HG03280 (cell line): ENCODE measurements around the gene THSD8.

Source experiments
- ATAC-seq: cut with Tn5 transposase; IDR thresholded peaks from one replicate; pipeline ENCODE4 v1.9.1; 2021; ENCODE audit warnings: mild to moderate bottlenecking, moderate library complexity; ENCODE audit not compliant: unreplicated experiment

Gene THSD8

DNA sequence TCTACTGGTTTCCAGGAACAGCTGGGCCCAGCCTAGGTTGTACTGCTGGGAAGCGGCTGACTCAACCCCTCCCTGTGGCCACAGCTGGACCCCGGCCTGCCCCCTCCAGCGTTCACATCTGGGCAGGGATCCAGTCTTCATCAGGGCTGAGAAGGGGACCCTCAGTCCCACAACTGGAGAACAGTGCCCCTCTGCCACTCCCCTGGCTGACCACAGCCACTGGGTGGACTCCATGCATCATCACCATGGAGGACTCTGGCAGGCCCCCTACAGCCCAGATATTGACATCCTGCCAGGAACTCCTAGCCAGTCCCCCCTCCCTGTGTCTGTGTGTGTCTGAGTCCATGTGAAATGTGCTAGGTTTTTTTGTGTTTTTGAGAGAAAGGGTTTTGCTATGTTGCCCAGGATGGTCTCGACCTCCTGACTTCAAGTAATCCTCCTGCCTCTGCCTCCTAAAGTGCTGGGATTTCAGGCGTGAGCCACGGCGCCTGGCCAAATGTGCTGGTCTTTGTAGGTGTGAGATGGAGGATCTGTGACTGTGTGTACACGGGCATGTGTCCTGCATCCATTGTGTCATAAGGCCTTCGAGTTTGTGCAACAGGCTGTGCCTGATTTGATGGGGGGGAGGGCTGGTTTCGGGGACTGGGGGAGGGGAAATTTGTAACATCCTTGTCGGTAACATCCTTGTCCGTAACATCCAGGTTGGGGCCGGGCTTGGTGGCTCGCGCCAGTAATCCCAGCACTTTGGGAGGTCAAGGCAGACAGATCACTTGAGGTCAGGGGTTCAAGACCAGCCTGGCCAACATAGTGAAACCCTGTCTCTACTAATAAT lies 22.5 kb upstream of the THSD8 start:
- no peak for ATAC-seq

DNA sequence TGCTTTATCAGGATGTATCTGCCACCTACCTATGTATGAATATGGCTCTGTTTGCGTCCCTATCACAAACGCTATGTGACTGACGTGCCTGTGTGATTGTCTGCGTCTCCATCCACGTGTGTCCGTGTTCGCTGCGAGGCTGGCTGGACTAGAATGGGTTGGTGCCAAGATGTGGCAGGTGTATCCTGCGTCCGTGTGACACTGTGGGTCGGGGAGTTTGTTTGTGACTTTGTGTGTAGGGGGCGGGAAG lies 19.8 kb upstream of the THSD8 start:
- ATAC-seq = no peak

DNA sequence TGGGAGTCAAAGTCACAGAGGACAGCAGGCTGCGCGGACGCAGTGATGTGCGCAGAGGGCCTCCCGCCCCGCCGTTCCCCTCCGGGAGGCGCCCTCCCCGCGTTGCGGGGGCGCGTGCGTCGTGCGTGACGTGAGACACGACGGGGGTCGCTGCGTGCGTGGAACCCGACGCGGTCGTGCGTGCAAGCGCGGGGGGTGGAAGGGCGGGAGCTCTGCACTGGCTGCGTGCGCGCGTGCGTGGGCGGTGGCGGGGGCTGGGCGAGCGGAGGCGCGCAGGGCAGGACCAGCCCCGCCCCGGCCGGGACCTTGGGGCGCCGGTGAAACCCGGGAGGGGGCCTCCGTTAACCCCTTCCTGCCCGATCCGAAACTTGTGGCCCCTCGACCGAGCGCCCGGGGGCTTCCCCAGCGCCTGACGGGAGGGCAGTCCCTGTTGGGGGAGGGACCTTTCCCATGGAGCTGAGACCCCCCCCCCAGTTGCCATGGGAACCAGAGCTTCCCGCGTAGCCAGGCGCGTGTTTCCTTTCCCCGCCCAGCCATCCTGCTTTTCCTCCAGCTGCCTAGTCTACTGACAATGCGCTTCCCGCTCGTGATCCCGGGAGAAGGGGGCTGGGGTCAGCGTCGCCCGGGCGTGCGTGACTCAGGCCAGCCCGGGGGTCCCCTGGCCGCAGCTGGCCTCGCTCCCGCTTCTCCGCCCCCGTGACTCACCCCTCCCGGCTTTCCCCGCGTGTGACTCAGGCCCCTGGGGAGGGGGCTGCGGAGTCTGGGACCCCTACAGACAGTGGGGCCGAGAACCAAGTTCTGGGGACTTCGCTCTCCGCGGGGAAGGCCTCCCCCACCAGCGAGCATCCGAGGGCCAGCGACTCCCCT lies 19.2 kb upstream of the THSD8 start:
- ATAC-seq = peak; percentile 46

DNA sequence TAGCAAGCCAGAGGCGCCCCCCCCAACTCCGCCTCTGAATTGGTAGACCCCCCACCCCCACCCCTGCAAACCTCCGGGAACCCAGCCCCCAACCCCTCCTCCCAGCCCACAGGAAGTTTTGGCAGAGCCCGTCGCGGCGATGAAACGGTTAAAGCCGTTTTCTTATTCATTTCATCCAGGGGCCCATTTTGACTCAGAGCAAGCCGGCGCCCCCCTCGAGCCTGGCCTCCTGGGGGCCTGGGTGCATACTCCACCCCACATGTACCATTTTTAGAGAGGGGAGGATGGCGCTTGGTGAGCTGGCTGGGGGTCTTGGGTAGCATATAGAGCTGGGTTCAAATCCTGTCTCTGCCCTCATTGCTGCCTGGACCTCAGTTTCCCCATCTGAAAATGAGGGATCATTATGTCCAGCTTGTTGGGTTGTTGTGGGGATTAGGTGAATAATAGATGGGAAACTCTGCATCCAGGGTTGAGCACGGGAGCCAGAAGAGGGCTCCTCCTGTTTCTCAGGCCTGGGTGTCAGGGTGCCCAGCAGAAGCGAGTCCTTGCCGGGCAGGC lies 18.5 kb upstream of the THSD8 start:
- ATAC-seq = no peak

DNA sequence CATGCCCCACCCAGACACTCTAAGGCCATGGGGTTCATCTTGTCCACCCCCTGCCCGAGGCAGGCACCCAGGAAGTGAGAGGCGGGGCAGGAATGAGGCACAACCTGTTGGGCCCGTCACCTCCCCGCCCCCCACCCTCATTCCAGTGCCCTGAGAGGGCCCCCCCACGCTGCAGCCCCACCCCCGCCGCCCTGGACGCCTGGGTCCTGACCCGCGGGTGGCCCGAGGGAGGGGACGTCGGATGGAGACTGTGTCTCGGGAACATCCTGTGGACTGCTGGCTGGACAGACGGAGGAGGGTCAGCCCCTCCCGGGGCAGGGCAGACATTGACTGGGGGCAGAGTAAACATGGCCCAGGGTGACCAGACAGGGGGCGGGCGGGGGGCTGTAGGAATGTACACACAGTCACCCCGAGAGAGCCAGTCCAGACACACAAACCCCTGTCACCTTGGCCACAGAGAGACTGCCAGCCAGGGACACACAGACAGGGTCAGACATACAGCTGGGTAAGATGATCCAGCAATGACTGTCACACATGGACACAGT lies 17.9 kb upstream of the THSD8 start:
- ATAC-seq = no peak

DNA sequence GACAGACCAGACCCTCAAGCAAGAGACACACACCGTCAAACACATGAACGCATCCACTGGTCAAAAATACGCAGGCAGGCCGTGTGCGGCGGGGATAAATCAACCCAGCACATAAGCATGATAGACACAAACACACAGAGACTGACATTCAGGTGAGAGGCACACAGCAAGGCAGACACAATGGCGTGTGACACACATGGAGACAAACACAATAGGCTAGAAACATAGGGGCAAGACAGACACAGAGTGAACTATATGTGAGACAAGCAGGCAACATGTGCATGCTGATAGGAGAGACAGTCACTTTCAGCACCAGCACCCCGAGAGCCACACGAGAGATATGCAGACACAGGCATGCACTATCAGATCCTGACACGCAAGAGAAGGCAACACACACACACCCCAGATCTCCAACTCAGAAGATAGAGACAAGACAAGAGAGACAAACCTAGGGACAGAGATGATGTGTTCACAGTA lies 17.4 kb upstream of the THSD8 start:
- no peak for ATAC-seq

DNA sequence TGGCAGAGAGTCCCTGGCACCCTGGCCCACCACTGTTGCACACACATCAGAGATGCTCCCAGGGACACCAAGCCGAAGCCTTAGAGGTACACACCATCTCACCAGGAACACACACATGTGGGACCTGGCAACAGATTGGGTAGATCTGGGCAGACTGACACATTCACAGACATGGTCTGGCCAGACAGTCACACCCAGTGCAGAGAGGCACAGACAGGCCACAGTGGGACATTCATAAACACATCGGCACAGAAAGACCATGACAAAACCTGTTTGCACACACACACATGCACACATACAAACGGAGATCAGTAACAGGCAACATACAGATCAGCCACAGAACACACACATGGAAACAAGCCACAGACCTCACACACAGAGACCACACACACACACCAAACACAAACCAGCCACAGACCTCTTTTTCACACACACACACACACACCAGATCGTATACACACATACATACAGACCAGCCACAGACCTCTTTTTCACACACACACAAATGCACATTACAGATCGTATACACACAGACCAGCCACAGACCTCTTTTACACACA lies 16.9 kb upstream of the THSD8 start:
- no peak for ATAC-seq

DNA sequence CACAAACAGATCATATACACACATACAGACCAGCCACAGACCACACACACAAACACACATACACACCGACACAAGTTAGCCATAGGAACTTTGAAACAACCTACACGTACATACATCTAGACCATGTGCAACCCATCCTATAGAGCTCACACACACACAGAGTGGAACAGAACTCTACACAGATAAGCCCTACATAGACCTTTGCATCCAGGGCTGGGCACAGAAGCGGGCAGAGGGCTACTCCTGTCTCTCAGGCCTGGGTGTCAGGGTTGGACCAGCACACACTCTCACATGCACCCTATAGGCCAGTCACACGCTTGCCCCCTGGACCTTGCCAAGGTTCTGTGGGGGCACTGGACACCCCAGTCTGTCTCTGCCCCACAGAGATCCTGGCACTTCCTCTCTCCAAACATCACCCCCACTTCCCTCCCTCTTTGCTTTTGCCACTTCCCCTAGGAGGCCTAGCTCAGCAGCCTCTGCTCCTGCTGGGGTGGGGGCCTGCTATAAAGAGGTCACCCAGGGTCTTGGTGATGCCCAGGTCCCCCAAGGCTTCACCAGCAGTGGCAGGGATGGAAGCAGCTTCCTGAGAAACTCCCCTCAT lies 16.3 kb upstream of the THSD8 start:
- no peak for ATAC-seq

DNA sequence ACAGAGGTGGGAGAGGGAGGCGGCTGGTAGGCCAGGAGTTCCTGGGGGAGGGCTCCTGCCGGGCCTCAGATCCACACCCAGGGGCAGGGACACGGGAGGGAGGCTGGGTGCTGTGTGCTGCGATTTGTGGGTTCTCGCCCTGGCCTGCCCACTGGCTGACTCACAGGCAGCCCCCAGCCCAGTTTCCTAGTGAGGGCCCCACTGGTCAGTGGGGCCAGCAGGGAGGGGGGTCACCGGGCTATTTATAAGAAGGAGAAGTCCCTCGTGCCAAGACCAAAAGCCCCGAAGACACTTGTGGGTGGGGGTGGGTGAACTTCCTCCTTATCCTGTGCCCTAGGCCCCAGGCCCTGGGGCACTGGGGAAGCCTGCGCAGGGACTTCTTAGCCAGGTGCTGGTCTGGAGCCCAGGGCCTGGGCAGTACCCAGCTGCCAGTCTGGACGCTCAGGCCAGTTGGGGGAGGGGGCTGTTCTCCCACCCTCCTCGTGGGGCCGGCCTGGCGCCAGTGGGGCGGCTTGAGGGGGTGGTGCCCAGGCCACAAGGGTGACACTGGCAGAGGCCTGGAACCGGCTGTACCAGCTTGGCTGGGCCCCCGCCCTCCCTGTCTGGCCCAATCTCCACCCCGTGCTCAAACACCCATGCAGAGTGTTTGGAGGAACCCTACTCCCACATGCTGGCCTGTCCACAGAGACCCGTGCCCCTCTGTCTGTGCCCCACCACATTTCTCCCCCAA lies 15.6 kb upstream of the THSD8 start:
- ATAC-seq = no peak

DNA sequence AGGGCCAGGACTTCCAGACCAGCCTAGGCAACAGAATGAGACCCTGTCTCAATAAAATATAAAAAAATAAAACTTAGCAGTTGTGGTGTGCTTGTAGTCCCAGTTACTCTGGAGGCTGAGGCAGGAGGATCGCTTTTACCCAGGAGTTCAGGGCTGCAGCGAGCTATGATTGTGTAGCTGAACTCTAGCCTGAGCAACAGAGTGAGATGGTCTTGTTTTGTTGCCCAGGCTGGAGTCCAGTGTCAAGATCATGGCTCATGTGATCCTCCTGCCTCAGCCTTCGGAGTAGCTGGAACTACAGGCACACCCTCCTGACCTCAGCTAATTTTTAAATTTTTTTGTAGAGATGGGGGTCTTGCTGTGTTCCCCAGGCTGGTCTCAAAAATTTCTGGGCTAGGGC lies 14.9 kb upstream of the THSD8 start:
- no peak for ATAC-seq

DNA sequence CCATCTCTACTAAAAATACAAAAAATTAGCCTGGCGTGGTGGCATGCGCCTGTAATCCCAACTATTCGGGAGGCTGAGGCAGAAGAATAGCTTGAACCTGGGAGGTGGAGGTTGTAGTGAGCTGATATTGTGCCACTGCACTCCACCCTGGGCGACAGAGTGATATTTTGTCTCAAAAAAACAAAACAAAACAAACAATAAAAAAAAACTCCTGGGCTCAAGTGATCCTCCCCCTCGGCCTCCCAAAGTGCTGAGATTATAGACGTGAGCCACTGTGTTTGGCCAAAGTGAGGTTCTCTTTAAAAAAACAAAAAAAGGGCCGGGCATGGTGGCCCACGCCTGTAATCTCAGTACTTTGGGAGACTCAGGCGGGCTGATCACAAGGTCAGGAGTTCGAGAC lies 14.4 kb upstream of the THSD8 start:
- no peak for ATAC-seq

DNA sequence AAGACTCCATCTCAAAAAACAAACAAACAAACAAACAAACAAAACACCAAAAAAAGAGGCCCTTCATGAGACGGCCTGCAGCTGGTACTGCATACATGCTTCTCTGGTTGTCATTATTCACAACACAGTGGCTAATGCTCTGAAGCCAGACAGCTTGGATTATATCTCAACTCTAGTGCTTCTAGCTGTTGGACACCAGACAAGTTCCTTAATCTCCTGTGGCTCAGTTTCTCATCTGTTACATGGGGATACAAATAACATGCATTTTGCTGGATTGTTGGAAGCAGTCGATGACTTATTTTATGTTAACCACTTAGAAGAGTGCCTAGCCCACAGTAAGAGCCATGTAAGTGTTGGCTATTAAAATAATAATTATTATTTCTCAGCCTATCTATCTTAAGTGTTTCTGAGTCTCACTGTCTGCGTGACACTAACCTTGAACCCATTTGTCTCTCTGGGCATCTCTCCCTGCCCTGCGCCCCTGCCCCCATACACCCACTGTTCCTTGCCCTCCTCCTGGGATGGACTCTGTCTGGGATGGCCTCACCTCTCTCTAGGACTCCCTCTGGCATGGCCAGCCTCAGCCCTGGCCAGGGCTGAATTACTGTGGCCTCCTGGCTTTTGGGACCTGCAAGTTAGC lies 13.7 kb upstream of the THSD8 start:
- no peak for ATAC-seq

DNA sequence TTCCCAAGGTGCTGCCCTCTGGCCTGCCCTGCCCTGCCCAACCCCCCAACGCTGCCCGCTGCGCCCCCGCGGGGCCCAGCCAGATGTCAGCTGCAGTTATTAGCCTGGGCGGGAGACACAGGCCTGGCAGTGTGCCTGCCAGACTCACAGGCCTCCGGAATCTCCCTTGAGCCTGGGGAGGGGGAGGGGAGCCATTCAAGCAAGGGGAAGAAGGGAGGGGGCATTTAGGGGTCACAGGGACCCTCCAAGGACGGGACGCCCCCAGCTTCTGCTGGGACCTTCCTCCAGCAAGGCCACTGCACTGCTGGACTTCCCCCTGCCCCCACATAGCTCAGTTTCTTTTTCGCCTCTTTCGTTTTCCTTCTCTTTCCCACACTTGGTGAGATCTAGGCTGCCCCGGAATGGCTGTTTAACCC lies 13.2 kb upstream of the THSD8 start:
- no peak for ATAC-seq

DNA sequence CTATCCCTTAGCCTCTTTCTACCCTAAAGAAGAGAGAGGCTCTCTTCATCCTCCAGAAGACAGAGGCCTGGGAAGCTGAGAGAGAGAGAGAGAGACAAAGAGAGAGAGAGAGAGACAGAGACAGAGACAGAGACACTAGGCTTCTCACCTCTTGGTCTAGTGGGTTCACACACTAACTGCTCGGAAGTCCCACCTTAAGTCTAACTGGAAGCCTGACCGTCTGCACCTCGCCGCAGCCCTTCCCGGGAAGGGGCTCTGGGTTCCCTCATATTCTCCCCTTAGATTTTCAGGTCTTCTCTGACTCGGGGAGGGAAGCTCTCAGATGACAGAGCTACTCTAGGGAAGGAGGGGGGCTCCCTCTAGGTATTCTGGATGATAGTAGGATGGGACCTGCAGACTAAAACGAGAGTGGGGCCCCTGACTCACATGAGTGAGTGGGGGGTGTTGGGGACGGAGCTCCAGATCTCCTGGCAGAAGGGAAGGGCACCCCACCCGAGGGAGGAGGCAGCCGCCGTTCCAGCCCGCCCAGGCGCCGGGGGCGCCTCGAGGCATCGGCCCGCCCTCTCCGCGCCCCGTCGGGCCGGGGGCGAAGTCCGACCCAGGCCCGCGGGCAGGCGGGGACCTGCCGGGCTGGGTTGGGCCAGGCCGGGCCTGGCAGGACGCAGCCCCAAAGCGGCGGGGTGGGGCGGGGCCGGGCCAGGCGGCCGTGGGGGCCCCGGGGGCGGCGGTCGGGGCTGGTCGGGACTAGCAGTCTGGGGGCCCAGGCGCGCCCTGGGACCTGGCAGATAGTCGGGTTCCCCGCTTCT lies 12.6 kb upstream of the THSD8 start:
- no peak for ATAC-seq

DNA sequence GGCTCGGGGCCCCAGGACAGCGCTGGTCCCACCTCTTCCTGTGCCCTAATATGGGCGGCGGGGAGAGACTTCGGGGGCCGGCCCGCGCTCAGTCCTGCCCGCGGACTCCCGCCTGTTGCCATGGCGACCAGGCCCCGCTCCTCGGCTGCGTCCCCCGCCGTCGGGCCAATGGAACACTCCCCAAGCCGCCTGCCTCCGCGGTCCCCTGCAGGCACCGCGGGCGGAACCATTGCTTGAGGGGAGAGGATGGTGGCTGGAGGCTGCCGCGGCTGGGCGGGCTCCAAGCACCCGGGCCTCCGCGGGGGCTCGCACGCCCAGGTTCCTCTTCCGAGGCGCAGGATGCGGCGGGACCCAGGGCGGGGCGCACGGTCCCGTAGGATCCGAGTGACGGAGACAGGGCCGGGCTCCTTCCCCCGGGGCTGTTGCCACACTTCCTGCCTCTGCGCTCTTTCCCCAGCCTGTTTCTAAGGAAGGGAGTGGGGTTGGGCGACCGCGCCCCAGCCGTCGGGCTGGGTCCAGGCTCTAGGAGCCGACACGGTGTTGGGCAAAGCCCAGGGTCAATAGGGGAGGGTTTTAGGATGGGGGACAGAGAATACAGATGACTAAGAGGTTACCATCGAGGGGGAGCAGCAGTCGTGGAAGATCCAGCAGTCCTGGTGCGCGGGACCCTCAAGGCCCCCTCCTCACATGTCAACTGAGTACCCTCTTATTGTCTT lies 11.8 kb upstream of the THSD8 start:
- peak; percentile 42 for ATAC-seq

DNA sequence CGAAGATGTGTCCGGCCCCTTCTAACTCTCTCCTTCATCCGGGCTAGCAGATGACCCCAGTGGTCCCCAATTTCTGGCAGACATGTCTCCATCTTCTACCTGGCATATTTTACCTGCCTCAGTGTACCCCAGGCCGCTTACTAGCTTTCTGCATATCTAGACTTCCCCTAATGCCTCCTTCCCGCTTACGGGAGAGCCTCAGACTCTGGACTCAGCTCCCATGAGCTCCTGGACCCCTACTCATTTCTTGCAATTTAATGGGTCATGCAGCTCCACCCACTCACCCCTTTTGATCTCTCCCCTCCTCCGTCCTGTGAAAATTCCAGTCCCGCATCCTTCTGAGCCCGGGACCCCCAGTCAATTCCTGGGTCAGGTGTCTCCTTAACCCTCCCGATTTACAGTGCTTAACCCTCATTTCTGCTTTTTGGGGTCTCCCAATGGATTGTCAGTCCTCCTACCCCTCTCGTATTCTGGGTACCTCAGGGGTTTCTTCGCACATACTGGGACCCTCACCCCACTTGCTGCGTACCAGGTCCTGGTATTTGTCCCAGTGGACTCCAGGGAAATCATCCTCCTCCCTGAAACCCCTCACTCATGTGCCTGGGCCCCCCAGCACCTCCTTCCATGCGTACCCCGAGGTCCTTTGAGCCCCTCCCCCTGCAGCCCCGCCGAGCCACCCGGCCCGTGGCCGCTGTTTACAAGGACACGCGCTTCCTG lies 11.1 kb upstream of the THSD8 start:
- no peak for ATAC-seq

DNA sequence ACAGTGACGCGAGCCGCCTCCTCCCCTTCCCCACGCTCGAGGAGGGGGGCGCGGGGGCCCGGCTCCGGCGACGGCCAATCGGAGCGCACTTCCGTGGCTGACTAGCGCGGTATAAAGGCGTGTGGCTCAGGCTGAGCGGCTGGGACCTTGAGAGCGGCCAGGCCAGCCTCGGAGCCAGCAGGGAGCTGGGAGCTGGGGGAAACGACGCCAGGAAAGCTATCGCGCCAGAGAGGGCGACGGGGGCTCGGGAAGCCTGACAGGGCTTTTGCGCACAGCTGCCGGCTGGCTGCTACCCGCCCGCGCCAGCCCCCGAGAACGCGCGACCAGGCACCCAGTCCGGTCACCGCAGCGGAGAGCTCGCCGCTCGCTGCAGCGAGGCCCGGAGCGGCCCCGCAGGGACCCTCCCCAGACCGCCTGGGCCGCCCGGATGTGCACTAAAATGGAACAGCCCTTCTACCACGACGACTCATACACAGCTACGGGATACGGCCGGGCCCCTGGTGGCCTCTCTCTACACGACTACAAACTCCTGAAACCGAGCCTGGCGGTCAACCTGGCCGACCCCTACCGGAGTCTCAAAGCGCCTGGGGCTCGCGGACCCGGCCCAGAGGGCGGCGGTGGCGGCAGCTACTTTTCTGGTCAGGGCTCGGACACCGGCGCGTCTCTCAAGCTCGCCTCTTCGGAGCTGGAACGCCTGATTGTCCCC lies 10.4 kb upstream of the THSD8 start, which contains the start of gene JUNB:
Gene JUNB (plus strand): TSS at position 142 of the 706 bp plus-strand sequence. CDS start 286 bp downstream, at position 428.
- ATAC-seq = peak; percentile 31
